ENCODE measurements around the gene CSPG4.

- no peak for TF ChIP-seq POLR2AphosphoS5 (IDR thresholded peaks at IDR 0.05; ENCODE audit: borderline replicate concordance, low read depth, low read length)
- TF ChIP-seq EZH2 (IDR thresholded peaks at IDR 0.05): no peak
These were observed 56.3 kb downstream of the CSPG4 start for GRCh38 chr15:75656331-75656730.
